ENCODE results near the gene COL9A2.

The COL9A2 gene

GRCh38 chr1:40317394-40318074 lies 448 bp upstream of the COL9A2 start:
- no peak for DNase-seq

GRCh38 chr1:40315795-40316594 lies 1.1 kb downstream of the COL9A2 start:
- peak; percentile 26 for DNase-seq

GRCh38 chr1:40315239-40315794 lies 1.8 kb downstream of the COL9A2 start:
- DNase-seq = peak; percentile 86

GRCh38 chr1:40314721-40315238 lies 2.3 kb downstream of the COL9A2 start:
- no peak for DNase-seq

GRCh38 chr1:40313958-40314720 lies 2.9 kb downstream of the COL9A2 start:
- no peak for DNase-seq

- no peak for DNase-seq
Measured at GRCh38 chr1:40313329-40313957, 3.6 kb downstream of the COL9A2 start.

GRCh38 chr1:40312238-40313205 lies 4.6 kb downstream of the COL9A2 start:
- DNase-seq = no peak

GRCh38 chr1:40311692-40312091 lies 5.4 kb downstream of the COL9A2 start:
- no peak for DNase-seq

- no peak for DNase-seq
Measured at GRCh38 chr1:40310983-40311642, 6.0 kb downstream of the COL9A2 start.

GRCh38 chr1:40310129-40310461 lies 7.0 kb downstream of the COL9A2 start:
- no peak for DNase-seq

GRCh38 chr1:40309374-40310128 lies 7.5 kb downstream of the COL9A2 start:
- DNase-seq = no peak

GRCh38 chr1:40308036-40308727 lies 8.9 kb downstream of the COL9A2 start:
- DNase-seq = no peak

- no peak for DNase-seq
Measured at GRCh38 chr1:40307186-40307585, 9.9 kb downstream of the COL9A2 start.

GRCh38 chr1:40306296-40306695 lies 10.8 kb downstream of the COL9A2 start:
- no peak for DNase-seq

- DNase-seq = no peak
Measured at GRCh38 chr1:40305871-40306270, 11.2 kb downstream of the COL9A2 start.

GRCh38 chr1:40305451-40305850 lies 11.6 kb downstream of the COL9A2 start:
- DNase-seq = no peak

- DNase-seq = no peak
Measured at GRCh38 chr1:40303790-40304189, 13.3 kb downstream of the COL9A2 start.

- no peak for DNase-seq
Measured at GRCh38 chr1:40303051-40303771, 13.9 kb downstream of the COL9A2 start.

GRCh38 chr1:40302475-40302874 lies 14.6 kb downstream of the COL9A2 start:
- DNase-seq = no peak
